Right lobe of liver (tissue), 6 donors: ENCODE results near the gene NIT2. TPM values are rescaled to one million over a fixed set of nuclear protein-coding genes. Genes with fewer than 3 reads are reported as not detected.

Experiments used
- ATAC-seq, 4 donors: fragments of 200-7000 bp; cut with Tn5 transposase; one replicate each; pipeline ENCODE4 v1.9.1; 2020; ENCODE audit warnings: mild to moderate bottlenecking in 4 of 4, moderate library complexity in 4 of 4
- DNase-seq, 3 donors: peaks; one replicate each; pipeline ENCODE4 v3.0.0-alpha.2; 2020
- H3K27ac ChIP-seq, 3 donors: fragments of 200-600 bp; one replicate each; pipeline ENCODE4 v1.8.0; 2022
- H3K27me3 ChIP-seq, 2 donors: fragments of 200-600 bp; one replicate each; pipeline ENCODE4 v1.8.0; 2022
- H3K36me3 ChIP-seq, 4 donors: fragments of 200-600 bp; sonication (generic) in 1 of 4; one replicate each; pipeline versions ENCODE4 v1.5.1 to v1.8.0; 2017 to 2022; ENCODE audit warnings: control low read depth in 1 of 4
- H3K4me1 ChIP-seq, 4 donors: fragments of 200-600 bp; sonication (generic) in 1 of 4; one replicate each; pipeline versions ENCODE4 v1.5.1 to v1.8.0; 2017 to 2022; ENCODE audit warnings: control low read depth in 1 of 4
- H3K4me3 ChIP-seq, 3 donors: fragments of 200-600 bp; one replicate each; pipeline ENCODE4 v1.8.0; 2022
- H3K9me3 ChIP-seq, 4 donors: fragments of 200-600 bp; sonication (generic) in 1 of 4; one replicate each; pipeline versions ENCODE4 v1.5.1 to v1.8.0; 2017 to 2022; ENCODE audit warnings: control low read depth in 1 of 4
- CTCF ChIP-seq, 4 donors: fragments of 200-600 bp in 3 of 4; fragments of 450-650 bp in 1 of 4; IDR thresholded peaks; one replicate each; pipeline versions ENCODE4 v1.5.1 to v1.8.0; 2016 to 2022; ENCODE audit warnings: antibody characterized with exemption in 4 of 4, mild to moderate bottlenecking in 2 of 4
- POLR2A ChIP-seq: fragments of 450-650 bp; IDR thresholded peaks from one replicate; pipeline ENCODE4 v1.6.1; 2017; ENCODE audit warnings: antibody characterized with exemption, mild to moderate bottlenecking
- WGBS: methylation state at CpG from one replicate; pipeline ENCODE4 v1.1.6; 2018; ENCODE audit warnings: low coverage, low lambda C conversion rate; ENCODE audit not compliant: insufficient coverage; ENCODE audit errors: missing lambda C conversion rate; 5-methylcytosine and 5-hydroxymethylcytosine counted together
- intact Hi-C, 2 donors: fragments of 100-400 bp; cut with DNase I; formaldehyde crosslinking; loops; one replicate each; pipeline versions ENCODE4 v1.11.2 to v1.14.1; 2022
- total RNA-seq, 6 experiments: library from RNA; depleted of rRNA in 2 of 6; stranded (reverse); fragments of >200 nt in 2 of 6; fragmentation: NEBNext Ultra II Directional in 3 of 6; extraction: Animal tissue kit (Norgen Biotek cat#: 25700) in 3 of 6; gene quantifications; one replicate each; pipeline versions ENCODE4 v1.1.0 to v1.2.4, GENCODE V29; 2016 to 2023
- donor health status: DM: no; HTN: yes; CAD: no.
- donor health status: DM: no; HTN: no; CAD: no.
- donor health status: DM: no; HTN: no; CAD: no.
- donor health status: DM: no; HTN: yes; CAD: no.
- donor health status: DM: no; HTN: yes; CAD: no.

The NIT2 gene
- total RNA-seq, 6 experiments from 2014 or later, result 43.5 to 141 (median 103) TPM

GRCh38 chr3:100360757-100361496, 26.4 kb downstream of the NIT2 start:
- intact Hi-C loops, result no loop called here
- ATAC-seq, result peak; percentile 23 to 59 (median 39)
- WGBS, result 45% methylated on average over 4 of the region's 4 CpGs

DNA sequence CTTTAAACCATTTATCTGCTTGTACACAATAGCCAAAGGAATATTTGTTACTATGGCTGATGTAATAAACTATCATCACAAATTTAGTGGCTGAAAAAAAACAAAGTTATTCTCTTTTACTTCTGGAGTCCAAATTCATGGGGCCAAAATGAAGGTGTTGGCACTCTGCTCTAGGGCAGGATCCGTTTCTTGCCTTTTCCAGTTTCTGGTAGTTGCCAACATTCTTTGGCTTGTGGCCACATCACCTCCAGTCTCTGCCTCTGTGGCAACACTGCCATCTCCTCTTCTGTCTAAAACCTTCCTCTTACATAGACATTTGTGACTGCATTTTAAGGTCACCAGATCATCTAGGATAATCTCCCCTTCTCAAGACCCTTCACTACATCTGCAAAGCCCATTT, 27.3 kb downstream of the NIT2 start:
- no peaks in the 10 kb centered on the region for H3K27me3 ChIP-seq
- no peaks in the 10 kb centered on the region for H3K9me3 ChIP-seq
- TF ChIP-seq POLR2A (no peak), CTCF (IDR thresholded peaks at IDR 0.05) (no peak)
- intact Hi-C loops, result no loop called here
- peaks cover 0 to 20% (median 4%) of the 10 kb centered on the region in 4 donors for H3K36me3 ChIP-seq
- peaks cover 0 to 46% (median 4%) of the 10 kb centered on the region in 4 donors for H3K4me1 ChIP-seq
- peak in 2 of 4 donors; percentile 32 to 45 for ATAC-seq
- no peak overlapping the region for H3K4me3 ChIP-seq
- 43% methylated on average over 1 of the region's 1 CpG for WGBS
- H3K27ac ChIP-seq, result no peak overlapping the region
- peak in 1 of 3 donors; percentile 59 for DNase-seq

More at GRCh38 chr3:100360757-100361496, 26.4 kb downstream of the NIT2 start:
- H3K27me3 ChIP-seq, result no peaks in the 10 kb centered on the region
- TF ChIP-seq CTCF (IDR thresholded peaks at IDR 0.05), result no peak
- no peak for TF ChIP-seq POLR2A
- H3K4me3 ChIP-seq, result no peak overlapping the region
- no peak for DNase-seq
- H3K9me3 ChIP-seq, result no peaks in the 10 kb centered on the region
- H3K36me3 ChIP-seq, result peaks cover 0 to 19% (median 5%) of the 10 kb centered on the region in 4 donors
- H3K4me1 ChIP-seq, result peaks cover 0 to 47% (median 4%) of the 10 kb centered on the region in 4 donors
- H3K27ac ChIP-seq, result peak overlapping the region in 2 of 3 donors; percentile 5 to 52

GRCh38 chr3:100364421-100364820, 29.9 kb downstream of the NIT2 start:
- no peak overlapping the region for H3K27ac ChIP-seq
- peaks cover 0 to 32% (median 4%) of the 10 kb centered on the region in 4 donors for H3K36me3 ChIP-seq
- WGBS, result 91% methylated on average over 3 of the region's 3 CpGs
- intact Hi-C loops, result no loop called here
- ATAC-seq, result no peak
- no peaks in the 10 kb centered on the region for H3K27me3 ChIP-seq
- DNase-seq, result no peak
- TF ChIP-seq CTCF (IDR thresholded peaks at IDR 0.05), result no peak
- no peak for TF ChIP-seq POLR2A
- peaks cover 0 to 44% (median 0%) of the 10 kb centered on the region in 4 donors for H3K4me1 ChIP-seq
- H3K9me3 ChIP-seq, result no peaks in the 10 kb centered on the region
- no peak overlapping the region for H3K4me3 ChIP-seq

DNA sequence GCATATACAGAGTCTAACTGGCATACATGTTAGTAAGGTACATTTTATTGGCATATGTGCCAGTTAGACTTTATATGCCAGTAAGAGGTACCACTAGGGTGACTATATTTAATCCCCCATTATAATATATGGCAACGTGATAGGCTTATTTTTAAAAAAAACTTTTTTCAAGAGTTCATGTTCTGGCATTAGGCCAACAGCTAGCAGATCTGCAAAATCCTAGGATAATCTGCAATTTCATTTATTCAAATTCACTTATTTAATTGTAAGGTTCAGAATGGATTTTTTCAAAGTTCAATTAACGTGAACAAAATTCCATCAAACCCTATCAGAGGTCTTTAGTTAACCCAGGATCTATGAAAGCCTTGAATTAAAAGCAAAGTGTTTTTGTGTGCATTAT, 31.9 kb downstream of the NIT2 start:
- H3K36me3 ChIP-seq, result peaks cover 0 to 41% (median 5%) of the 10 kb centered on the region in 4 donors
- ATAC-seq, result no peak
- 63% methylated on average over 2 of the region's 2 CpGs for WGBS

More for the DNA sequence above, 31.9 kb downstream of the NIT2 start:
- H3K9me3 ChIP-seq, result no peaks in the 10 kb centered on the region
- DNase-seq, result no peak
- TF ChIP-seq POLR2A (no peak), CTCF (IDR thresholded peaks at IDR 0.05) (no peak)
- intact Hi-C loops, result no loop called here
- H3K27ac ChIP-seq, result no peak overlapping the region
- H3K4me1 ChIP-seq, result peaks cover 0 to 26% (median 0%) of the 10 kb centered on the region in 4 donors
- no peaks in the 10 kb centered on the region for H3K27me3 ChIP-seq
- no peak overlapping the region for H3K4me3 ChIP-seq
